Measurements from ENCODE around the gene MPDZ.

DNA sequence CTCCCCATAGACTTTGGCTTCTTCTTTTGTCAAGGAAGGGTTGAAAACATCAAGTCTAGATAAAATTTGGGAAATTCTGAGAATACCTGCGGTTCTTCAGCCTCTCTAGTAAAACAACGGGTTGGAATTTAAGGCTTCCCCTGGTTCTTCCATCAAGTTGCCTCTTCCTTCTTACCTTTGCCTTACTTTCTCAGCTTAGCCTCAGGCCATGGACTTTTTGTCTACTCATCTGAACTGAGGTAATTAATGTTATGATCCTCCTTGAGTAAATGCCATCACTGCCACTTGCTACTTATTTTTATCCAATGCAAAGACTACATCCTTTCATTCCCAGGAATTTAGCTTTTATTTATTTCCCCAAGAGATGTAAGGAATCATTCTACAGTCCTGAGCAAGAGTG is 184.4 kb downstream of the MPDZ start:
- TF ChIP-seq, protein P1, sequence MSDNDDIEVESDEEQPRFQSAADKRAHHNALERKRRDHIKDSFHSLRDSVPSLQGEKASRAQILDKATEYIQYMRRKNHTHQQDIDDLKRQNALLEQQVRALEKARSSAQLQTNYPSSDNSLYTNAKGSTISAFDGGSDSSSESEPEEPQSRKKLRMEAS (IDR thresholded peaks at IDR 0.05) = no peak
- TF ChIP-seq, protein P2, sequence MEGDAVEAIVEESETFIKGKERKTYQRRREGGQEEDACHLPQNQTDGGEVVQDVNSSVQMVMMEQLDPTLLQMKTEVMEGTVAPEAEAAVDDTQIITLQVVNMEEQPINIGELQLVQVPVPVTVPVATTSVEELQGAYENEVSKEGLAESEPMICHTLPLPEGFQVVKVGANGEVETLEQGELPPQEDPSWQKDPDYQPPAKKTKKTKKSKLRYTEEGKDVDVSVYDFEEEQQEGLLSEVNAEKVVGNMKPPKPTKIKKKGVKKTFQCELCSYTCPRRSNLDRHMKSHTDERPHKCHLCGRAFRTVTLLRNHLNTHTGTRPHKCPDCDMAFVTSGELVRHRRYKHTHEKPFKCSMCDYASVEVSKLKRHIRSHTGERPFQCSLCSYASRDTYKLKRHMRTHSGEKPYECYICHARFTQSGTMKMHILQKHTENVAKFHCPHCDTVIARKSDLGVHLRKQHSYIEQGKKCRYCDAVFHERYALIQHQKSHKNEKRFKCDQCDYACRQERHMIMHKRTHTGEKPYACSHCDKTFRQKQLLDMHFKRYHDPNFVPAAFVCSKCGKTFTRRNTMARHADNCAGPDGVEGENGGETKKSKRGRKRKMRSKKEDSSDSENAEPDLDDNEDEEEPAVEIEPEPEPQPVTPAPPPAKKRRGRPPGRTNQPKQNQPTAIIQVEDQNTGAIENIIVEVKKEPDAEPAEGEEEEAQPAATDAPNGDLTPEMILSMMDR (IDR thresholded peaks at IDR 0.05 in 2 of 3, conservative IDR thresholded peaks at IDR 0.05 in 1 of 3; ENCODE audit: borderline replicate concordance in 1 of 3, insufficient read depth in 1 of 3, low read depth in 2 of 3, low read length in 2 of 3) = no peak
- no peak for TF ChIP-seq SP1 (IDR thresholded peaks at IDR 0.05; ENCODE audit: low read depth)
- no peak for TF ChIP-seq SIN3A (IDR thresholded peaks at IDR 0.05; ENCODE audit: low read depth)
- TF ChIP-seq POLR2A (IDR thresholded peaks at IDR 0.05; ENCODE audit: borderline replicate concordance, extremely low read depth, insufficient read depth, insufficient read length) = no peak
- TF ChIP-seq EZH2 (IDR thresholded peaks at IDR 0.05) = no peak

All from HCT116 (cell line).